Keratinocyte (primary cell): Measurements from ENCODE around the gene DAPL1. TPM values are rescaled to one million over a fixed set of nuclear protein-coding genes. Genes with fewer than 3 reads are reported as not detected.

Source experiments
- DNase-seq: peaks from one replicate; pipeline ENCODE4 v3.0.0-alpha.2; 2011; ENCODE audit warnings: low read depth, missing footprints, low spot score
- FAIRE-seq: peaks from 2 replicates; lab custom pipeline; 2011; peaks lifted over from hg19 to GRCh38; lab: Jason Lieb, UNC
- H2AFZ ChIP-seq: 2 replicates; pipeline ENCODE4 v1.6.0; 2012; ENCODE audit warnings: low read length, control low read depth, inconsistent platforms; ENCODE audit not compliant: control insufficient read depth
- H3K27ac ChIP-seq: 2 replicates; pipeline ENCODE4 v1.5.1; 2011; ENCODE audit warnings: low read length; ENCODE audit not compliant: control insufficient read depth, insufficient read depth
- H3K27me3 ChIP-seq: 3 replicates; pipeline ENCODE4 v1.6.0; 2011; ENCODE audit warnings: low read length; ENCODE audit not compliant: control insufficient read depth, insufficient read depth; ENCODE audit errors: extremely low read depth
- H3K36me3 ChIP-seq, 2 experiments: 2 replicates in 1 of 2; 3 replicates in 1 of 2; pipeline ENCODE4 v1.5.1; 2011; ENCODE audit warnings: low read length in 2 of 2, mild to moderate bottlenecking in 1 of 2; ENCODE audit not compliant: control insufficient read depth in 2 of 2, insufficient read depth in 2 of 2; ENCODE audit errors: extremely low read depth in 1 of 2
- H3K4me1 ChIP-seq: 3 replicates; pipeline ENCODE4 v1.5.1; 2011; ENCODE audit warnings: low read length; ENCODE audit not compliant: control insufficient read depth, insufficient read depth; ENCODE audit errors: extremely low read depth
- H3K4me2 ChIP-seq: 3 replicates; pipeline ENCODE4 v1.6.0; 2011; ENCODE audit warnings: low read depth, low read length; ENCODE audit not compliant: control insufficient read depth, insufficient read depth; ENCODE audit errors: extremely low read depth
- H3K4me3 ChIP-seq, 3 experiments: fragments of 200-600 bp in 1 of 3; sonication (generic) in 1 of 3; 2 replicates in 2 of 3; 3 replicates in 1 of 3; pipeline ENCODE4 v1.5.1; 2011 to 2016; ENCODE audit warnings: low read length in 3 of 3, mild to moderate bottlenecking in 3 of 3, control low read depth in 2 of 3, inconsistent platforms in 1 of 3, low read depth in 1 of 3, mixed read lengths in 1 of 3, mixed run types in 1 of 3, moderate library complexity in 1 of 3; ENCODE audit not compliant: control insufficient read depth in 2 of 3, insufficient read depth in 2 of 3; ENCODE audit errors: extremely low read depth in 1 of 3
- H3K79me2 ChIP-seq: 2 replicates; pipeline ENCODE4 v1.6.0; 2012; ENCODE audit warnings: low read length; ENCODE audit not compliant: control insufficient read depth, insufficient read depth
- H3K9ac ChIP-seq: 3 replicates; pipeline ENCODE4 v1.6.0; 2011; ENCODE audit warnings: low read length; ENCODE audit not compliant: control insufficient read depth, insufficient read depth; ENCODE audit errors: extremely low read depth
- H3K9me1 ChIP-seq: 3 replicates; pipeline ENCODE4 v1.6.0; 2011; ENCODE audit warnings: low read length; ENCODE audit not compliant: control insufficient read depth, insufficient read depth; ENCODE audit errors: extremely low read depth
- H3K9me3 ChIP-seq: 2 replicates; pipeline ENCODE4 v1.5.1; 2012; ENCODE audit warnings: low read depth, low read length; ENCODE audit not compliant: control insufficient read depth
- H4K20me1 ChIP-seq: 3 replicates; pipeline ENCODE4 v1.6.0; 2011; ENCODE audit warnings: low read length; ENCODE audit not compliant: control insufficient read depth, insufficient read depth; ENCODE audit errors: extremely low read depth
- CTCF ChIP-seq, 3 experiments: IDR thresholded peaks in 1 of 3; conservative IDR thresholded peaks in 1 of 3; optimal IDR thresholded peaks in 1 of 3; 2 replicates in 2 of 3; 3 replicates in 1 of 3; pipeline versions ENCODE3 to v1.5.1; 2011; ENCODE audit warnings: low read length in 3 of 3, mild to moderate bottlenecking in 3 of 3, moderate library complexity in 2 of 3, control low read depth in 1 of 3, inconsistent platforms in 1 of 3; ENCODE audit not compliant: insufficient read depth in 2 of 3; ENCODE audit errors: extremely low read depth in 1 of 3
- EZH2 ChIP-seq: IDR thresholded peaks from one replicate; pipeline ENCODE4 v1.6.1; 2012; ENCODE audit warnings: inconsistent platforms, mild to moderate bottlenecking, low read length, moderate library complexity
- dilution Hi-C: fragments of 300-500 bp; cut with MboI; formaldehyde crosslinking; loops from one replicate; pipeline ENCODE4 v1.7.0; 2020; ENCODE audit warnings: low sequenced_read_pairs; ENCODE audit not compliant: extremely low pct_ligation_motif_present
- polyA plus RNA-seq, 5 experiments: library from polyadenylated mRNA; depleted of rRNA in 3 of 5; stranded (reverse) in 3 of 5; stranded (forward) in 1 of 5; unstranded in 1 of 5; fragments of >200 nt; gene quantifications; 1 replicate in 1 of 5; 2 replicates in 3 of 5; 3 replicates in 1 of 5; pipeline versions ENCODE4 v1.2.1 to v1.2.3, GENCODE V29; 2011 to 2012; ENCODE audit warnings: missing spikeins in 2 of 5, low read depth in 1 of 5, low replicate concordance in 1 of 5

DAPL1 gene
- polyA plus RNA-seq, 1 donor (not counting 4 experiments of a cell fraction or from before 2014, with no cell fraction given) = 4.8 TPM

- no peak for FAIRE-seq
- DNase-seq = no peak
- dilution Hi-C loops = no loop called here
These were observed 18.9 kb upstream of the DAPL1 start for GRCh38 chr2:158776231-158776630.

GRCh38 chr2:158777077-158777476 is 18.0 kb upstream of the DAPL1 start:
- peaks cover 19% of the 10 kb centered on the region for H3K4me1 ChIP-seq
- TF ChIP-seq EZH2 (no peak), CTCF (optimal IDR thresholded peaks at IDR 0.05 in 1 of 3, IDR thresholded peaks at IDR 0.05 in 1 of 3, conservative IDR thresholded peaks at IDR 0.05 in 1 of 3; ENCODE audit: extremely low read depth in 1 of 3, insufficient read depth in 2 of 3, low read length in 3 of 3) (no peak)
- no peaks in the 10 kb centered on the region for H3K36me3 ChIP-seq
- no peaks in the 10 kb centered on the region for H3K27me3 ChIP-seq
- dilution Hi-C loops = no loop called here
- H4K20me1 ChIP-seq = no peaks in the 10 kb centered on the region
- H3K4me2 ChIP-seq = no peak overlapping the region
- no peak overlapping the region for H3K27ac ChIP-seq
- H3K4me3 ChIP-seq = no peak overlapping the region
- H2AFZ ChIP-seq = no peak overlapping the region
- no peak for DNase-seq
- no peaks in the 10 kb centered on the region for H3K9me3 ChIP-seq
- FAIRE-seq = no peak
- H3K9ac ChIP-seq = no peak overlapping the region
- no peaks in the 10 kb centered on the region for H3K79me2 ChIP-seq
- H3K9me1 ChIP-seq = no peaks in the 10 kb centered on the region

More at GRCh38 chr2:158776231-158776630, 18.9 kb upstream of the DAPL1 start:
- H3K9me3 ChIP-seq = no peaks in the 10 kb centered on the region
- no peak overlapping the region for H3K4me2 ChIP-seq
- H3K9me1 ChIP-seq = no peaks in the 10 kb centered on the region
- no peaks in the 10 kb centered on the region for H3K36me3 ChIP-seq
- TF ChIP-seq CTCF (optimal IDR thresholded peaks at IDR 0.05 in 1 of 3, IDR thresholded peaks at IDR 0.05 in 1 of 3, conservative IDR thresholded peaks at IDR 0.05 in 1 of 3; ENCODE audit: extremely low read depth in 1 of 3, insufficient read depth in 2 of 3, low read length in 3 of 3) (no peak), EZH2 (no peak)
- H3K27ac ChIP-seq = no peak overlapping the region
- H3K4me1 ChIP-seq = peaks cover 10% of the 10 kb centered on the region
- H3K79me2 ChIP-seq = no peaks in the 10 kb centered on the region
- H3K9ac ChIP-seq = no peak overlapping the region
- H3K4me3 ChIP-seq = no peak overlapping the region
- no peak overlapping the region for H2AFZ ChIP-seq
- no peaks in the 10 kb centered on the region for H3K27me3 ChIP-seq
- no peaks in the 10 kb centered on the region for H4K20me1 ChIP-seq
